ENCODE results near the gene NTF3. TPM values are rescaled to one million over a fixed set of nuclear protein-coding genes. Genes with fewer than 3 reads are reported as not detected.

Gene NTF3
- polyA plus RNA-seq, 1 donor (not counting 4 experiments of a cell fraction or from before 2014, with no cell fraction given), result not detected

DNA sequence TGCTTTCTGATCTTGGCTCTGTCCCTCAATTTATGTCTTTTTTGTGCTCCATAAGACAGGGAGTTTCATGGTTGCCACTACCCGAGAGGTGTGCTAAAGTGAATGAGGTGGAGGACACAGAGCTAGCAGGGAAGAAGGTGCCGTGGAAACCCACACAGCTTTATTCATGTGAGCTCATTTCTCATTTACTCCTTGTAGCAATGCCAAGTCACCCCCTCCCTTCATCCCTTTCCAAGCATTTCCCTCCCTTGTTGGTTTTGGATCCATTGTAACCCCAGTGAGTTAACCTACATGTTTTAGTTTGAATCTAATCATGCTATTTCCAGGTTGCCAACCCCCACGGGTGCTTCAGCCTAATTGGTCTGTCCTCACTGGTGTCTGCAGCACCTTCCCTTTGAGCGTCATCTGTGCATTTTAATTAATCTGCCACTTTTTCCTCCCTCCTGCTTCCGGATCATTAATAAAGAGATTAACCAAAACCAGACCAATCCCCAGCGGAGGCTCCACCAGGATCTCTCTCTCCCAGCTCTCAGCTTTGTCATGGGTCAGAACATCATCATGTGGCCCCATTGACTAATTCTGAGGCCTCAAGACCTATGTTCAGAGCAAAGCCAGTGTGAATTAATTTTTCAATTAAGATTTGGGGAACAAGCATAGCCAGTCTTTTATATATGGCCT, 56.2 kb downstream of the NTF3 start:
- H3K9ac ChIP-seq (ENCODE audit: control insufficient read depth, extremely low read depth, insufficient read depth, low read length), result no peak overlapping the region
- no peak overlapping the region for H3K4me3 ChIP-seq (ENCODE audit: control insufficient read depth in 2 of 3, extremely low read depth in 1 of 3, insufficient read depth in 2 of 3, low read depth in 1 of 3, low read length in 3 of 3)
- TF ChIP-seq CTCF (optimal IDR thresholded peaks at IDR 0.05 in 1 of 3, IDR thresholded peaks at IDR 0.05 in 1 of 3, conservative IDR thresholded peaks at IDR 0.05 in 1 of 3; ENCODE audit: extremely low read depth in 1 of 3, insufficient read depth in 2 of 3, low read length in 3 of 3), result no peak
- H3K4me1 ChIP-seq (ENCODE audit: control insufficient read depth, extremely low read depth, insufficient read depth, low read length), result no peaks in the 10 kb centered on the region
- H2AFZ ChIP-seq (ENCODE audit: control insufficient read depth, low read length), result no peak overlapping the region
- no peaks in the 10 kb centered on the region for H3K36me3 ChIP-seq (ENCODE audit: control insufficient read depth in 2 of 2, extremely low read depth in 1 of 2, insufficient read depth in 2 of 2, low read length in 2 of 2)
- H3K27me3 ChIP-seq (ENCODE audit: control insufficient read depth, extremely low read depth, insufficient read depth, low read length), result no peaks in the 10 kb centered on the region
- no peak overlapping the region for H3K4me2 ChIP-seq (ENCODE audit: control insufficient read depth, extremely low read depth, insufficient read depth, low read depth, low read length)
- no peaks in the 10 kb centered on the region for H3K9me3 ChIP-seq (ENCODE audit: control insufficient read depth, low read depth, low read length)
- no peak overlapping the region for H3K27ac ChIP-seq (ENCODE audit: control insufficient read depth, insufficient read depth, low read length)
- H4K20me1 ChIP-seq (ENCODE audit: control insufficient read depth, extremely low read depth, insufficient read depth, low read length), result no peaks in the 10 kb centered on the region
- no peaks in the 10 kb centered on the region for H3K9me1 ChIP-seq (ENCODE audit: control insufficient read depth, extremely low read depth, insufficient read depth, low read length)
- no peak for FAIRE-seq
- DNase-seq (ENCODE audit: low read depth, low spot score), result no peak
- dilution Hi-C loops (cut with MboI; ENCODE audit: extremely low pct_ligation_motif_present, low sequenced_read_pairs), result no loop called here
- H3K79me2 ChIP-seq (ENCODE audit: control insufficient read depth, insufficient read depth, low read length), result no peaks in the 10 kb centered on the region

DNA sequence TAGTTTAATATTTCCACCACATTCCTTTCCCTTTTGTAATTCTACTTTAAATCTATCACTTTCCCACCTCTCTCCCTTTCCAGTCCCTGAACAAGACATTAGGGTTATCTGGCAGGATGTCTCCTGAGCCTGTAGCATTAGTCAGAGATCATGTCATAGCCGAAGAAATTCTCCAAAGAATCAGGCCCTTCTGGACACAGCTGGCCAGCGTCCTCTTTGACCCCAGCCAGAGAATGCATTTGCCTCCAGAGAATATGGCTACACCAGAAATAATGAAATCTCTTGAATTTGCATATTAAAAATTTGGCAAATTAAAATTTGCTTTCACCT, 56.7 kb downstream of the NTF3 start:
- no peaks in the 10 kb centered on the region for H3K9me3 ChIP-seq (ENCODE audit: control insufficient read depth, low read depth, low read length)
- no peak overlapping the region for H3K4me2 ChIP-seq (ENCODE audit: control insufficient read depth, extremely low read depth, insufficient read depth, low read depth, low read length)
- H4K20me1 ChIP-seq (ENCODE audit: control insufficient read depth, extremely low read depth, insufficient read depth, low read length), result no peaks in the 10 kb centered on the region
- H3K9me1 ChIP-seq (ENCODE audit: control insufficient read depth, extremely low read depth, insufficient read depth, low read length), result no peaks in the 10 kb centered on the region
- H3K79me2 ChIP-seq (ENCODE audit: control insufficient read depth, insufficient read depth, low read length), result no peaks in the 10 kb centered on the region
- FAIRE-seq (no peak), DNase-seq (ENCODE audit: low read depth, low spot score) (no peak)
- no peak overlapping the region for H2AFZ ChIP-seq (ENCODE audit: control insufficient read depth, low read length)
- H3K9ac ChIP-seq (ENCODE audit: control insufficient read depth, extremely low read depth, insufficient read depth, low read length), result no peak overlapping the region
- no peak overlapping the region for H3K27ac ChIP-seq (ENCODE audit: control insufficient read depth, insufficient read depth, low read length)
- dilution Hi-C loops (cut with MboI; ENCODE audit: extremely low pct_ligation_motif_present, low sequenced_read_pairs), result no loop called here
- TF ChIP-seq EZH2 (IDR thresholded peaks at IDR 0.05; ENCODE audit: low read length) (no peak), CTCF (optimal IDR thresholded peaks at IDR 0.05 in 1 of 3, IDR thresholded peaks at IDR 0.05 in 1 of 3, conservative IDR thresholded peaks at IDR 0.05 in 1 of 3; ENCODE audit: extremely low read depth in 1 of 3, insufficient read depth in 2 of 3, low read length in 3 of 3) (no peak)
- H3K4me1 ChIP-seq (ENCODE audit: control insufficient read depth, extremely low read depth, insufficient read depth, low read length), result no peaks in the 10 kb centered on the region
- H3K4me3 ChIP-seq (ENCODE audit: control insufficient read depth in 2 of 3, extremely low read depth in 1 of 3, insufficient read depth in 2 of 3, low read depth in 1 of 3, low read length in 3 of 3), result no peak overlapping the region
- no peaks in the 10 kb centered on the region for H3K36me3 ChIP-seq (ENCODE audit: control insufficient read depth in 2 of 2, extremely low read depth in 1 of 2, insufficient read depth in 2 of 2, low read length in 2 of 2)
- H3K27me3 ChIP-seq (ENCODE audit: control insufficient read depth, extremely low read depth, insufficient read depth, low read length), result no peaks in the 10 kb centered on the region
